ENCODE data around the gene OR10T2.

- TF ChIP-seq CTCF (IDR thresholded peaks at IDR 0.05) (no peak), POLR2A (IDR thresholded peaks at IDR 0.05) (no peak)
These were observed 5.8 kb downstream of the OR10T2 start for GRCh38 chr1:158393476-158393875.

All from esophagus squamous epithelium (tissue), 4 donors.